Sigmoid colon (tissue), 7 donors: ENCODE results near the gene RAB15. TPM values are rescaled to one million over a fixed set of nuclear protein-coding genes. Genes with fewer than 3 reads are reported as not detected.

ENCODE experiments used
- DNase-seq: peaks from one replicate; pipeline ENCODE4 v3.0.0-alpha.2; 2019
- H3K27ac ChIP-seq, 4 donors: fragments of 200-600 bp; sonication (generic); one replicate each; pipeline ENCODE4 v1.5.1; 2016 to 2019; ENCODE audit warnings: mild to moderate bottlenecking in 1 of 4
- H3K27me3 ChIP-seq, 3 donors: fragments of 200-600 bp; sonication (generic); one replicate each; pipeline ENCODE4 v1.5.1; 2019; ENCODE audit warnings: mild to moderate bottlenecking in 1 of 3
- H3K36me3 ChIP-seq, 4 donors: fragments of 200-600 bp; sonication (generic); one replicate each; pipeline ENCODE4 v1.5.1; 2016 to 2019
- H3K4me1 ChIP-seq, 4 donors: fragments of 200-600 bp; sonication (generic); one replicate each; pipeline ENCODE4 v1.5.1; 2017 to 2019
- H3K4me3 ChIP-seq, 4 donors: fragments of 200-600 bp; sonication (generic); one replicate each; pipeline ENCODE4 v1.5.1; 2017 to 2019; ENCODE audit warnings: mild to moderate bottlenecking in 2 of 4, moderate library complexity in 1 of 4
- H3K9me3 ChIP-seq, 4 donors: fragments of 200-600 bp in 3 of 4; sonication (generic) in 3 of 4; one replicate each; pipeline versions ENCODE4 v1.5.1 to v1.6.1; 2013 to 2019
- CTCF ChIP-seq, 4 experiments: fragments of 450-650 bp in 3 of 4; fragments of 200-600 bp in 1 of 4; IDR thresholded peaks; one replicate each; pipeline ENCODE4 v1.5.1; 2016 to 2019; ENCODE audit warnings: antibody characterized with exemption in 4 of 4, mild to moderate bottlenecking in 3 of 4, moderate library complexity in 2 of 4
- EP300 ChIP-seq, 4 donors: sonication (generic); formaldehyde crosslinking; IDR thresholded peaks; one replicate each; pipeline ENCODE4 v1.6.1; 2017; ENCODE audit warnings: antibody characterized with exemption in 4 of 4
- POLR2A ChIP-seq, 2 donors: fragments of 450-650 bp; IDR thresholded peaks; one replicate each; pipeline ENCODE4 v1.6.1; 2016; ENCODE audit warnings: antibody characterized with exemption in 2 of 2, mild to moderate bottlenecking in 2 of 2, moderate library complexity in 2 of 2
- POLR2AphosphoS5 ChIP-seq, 4 donors: sonication (generic); formaldehyde crosslinking; IDR thresholded peaks; one replicate each; pipeline ENCODE4 v1.6.1; 2017; ENCODE audit warnings: antibody characterized with exemption in 4 of 4
- WGBS, 2 donors: extraction: QIAGEN DNeasy Blood & Tissue Kit; methylation state at CpG; one replicate each; pipeline ENCODE4 v1.1.7; 2013; 5-methylcytosine and 5-hydroxymethylcytosine counted together
- intact Hi-C: fragments of 100-400 bp; cut with DNase I; formaldehyde crosslinking; loops from one replicate; pipeline ENCODE4 v1.15.1; 2023
- polyA plus RNA-seq, 3 donors: library from polyadenylated mRNA; stranded (reverse); fragments of 200-250 nt; gene quantifications; one replicate each; pipeline ENCODE4 v1.2.3, GENCODE V29; 2013
- total RNA-seq, 4 donors: library from RNA; depleted of rRNA; stranded (reverse); fragments of >200 nt; gene quantifications; one replicate each; pipeline ENCODE4 v1.1.0, GENCODE V29; 2016
- donor health status: healthy with polysubstance abuse.
- donor health status: Bipolar disorder and iron deficiency.
- donor health status: healthy.

The RAB15 gene
- total and polyA plus RNA-seq, 7 donors, result 1.8 to 31.8 (median 11.6) TPM

DNA sequence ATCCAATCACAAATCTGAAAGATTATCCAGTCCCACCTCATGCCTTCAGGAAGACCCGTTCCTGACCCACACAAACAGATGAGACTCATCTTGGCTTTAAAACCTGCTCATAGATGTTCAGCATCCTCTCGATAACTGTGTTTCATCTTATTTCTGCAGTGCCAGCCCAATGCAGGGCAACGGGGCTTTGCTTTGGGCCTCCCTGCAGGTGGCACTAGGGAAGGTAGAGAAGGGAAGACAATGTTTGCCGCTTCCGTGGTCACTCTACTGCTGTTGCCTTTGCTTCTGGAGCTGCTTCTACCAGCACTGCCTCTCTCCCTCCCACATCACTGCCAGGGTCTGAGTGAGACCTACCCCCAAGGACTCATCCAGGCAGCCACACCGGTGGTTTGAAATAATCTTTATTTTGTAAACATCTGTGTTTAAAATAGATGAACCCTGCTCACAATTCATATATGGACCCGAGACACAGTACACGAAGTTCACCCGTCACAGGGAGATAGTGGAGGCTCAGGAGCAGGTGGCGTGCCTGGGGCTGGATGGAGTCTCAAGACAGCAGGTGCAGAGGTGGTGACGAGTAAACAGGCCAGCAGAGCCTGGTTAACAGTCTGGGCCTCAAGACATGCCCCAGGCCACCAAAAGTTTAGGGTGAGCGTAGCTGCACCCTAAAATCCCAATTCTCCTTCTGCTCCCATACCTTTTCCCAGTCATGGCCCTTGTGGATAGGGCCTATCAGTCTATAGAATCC is 26.5 kb downstream of the RAB15 start:
- H3K4me3 ChIP-seq, result no peak overlapping the region
- WGBS, 2 donors, result 85 to 92% methylated on average over 12 of the region's 12 CpGs
- intact Hi-C loops, result no loop called here
- H3K27ac ChIP-seq, result no peak overlapping the region
- no peaks in the 10 kb centered on the region for H3K4me1 ChIP-seq
- H3K9me3 ChIP-seq, result no peaks in the 10 kb centered on the region
- DNase-seq, result no peak
- peaks cover 0 to 41% (median 3%) of the 10 kb centered on the region in 4 donors for H3K36me3 ChIP-seq
- TF ChIP-seq CTCF (IDR thresholded peaks at IDR 0.05) (no peak), POLR2AphosphoS5 (IDR thresholded peaks at IDR 0.05) (no peak), POLR2A (IDR thresholded peaks at IDR 0.05) (no peak), EP300 (IDR thresholded peaks at IDR 0.05) (no peak)
- no peaks in the 10 kb centered on the region for H3K27me3 ChIP-seq

GRCh38 chr14:64944861-64945260 is 27.3 kb downstream of the RAB15 start:
- intact Hi-C loops, result no loop called here
- Histone ChIP-seq H3K27ac (no peak overlapping the region), H3K4me1 (no peaks in the 10 kb centered on the region), H3K36me3 (peaks cover 0 to 44% (median 4%) of the 10 kb centered on the region in 4 donors), H3K4me3 (no peak overlapping the region), H3K27me3 (no peaks in the 10 kb centered on the region), H3K9me3 (no peaks in the 10 kb centered on the region)
- 89 to 94% methylated on average over 4 of the region's 4 CpGs for WGBS, 2 donors
- TF ChIP-seq CTCF (IDR thresholded peaks at IDR 0.05), result no peak
- TF ChIP-seq EP300 (IDR thresholded peaks at IDR 0.05), result no peak
- TF ChIP-seq POLR2AphosphoS5 (IDR thresholded peaks at IDR 0.05), result no peak
- TF ChIP-seq POLR2A (IDR thresholded peaks at IDR 0.05), result no peak
- no peak for DNase-seq

DNA sequence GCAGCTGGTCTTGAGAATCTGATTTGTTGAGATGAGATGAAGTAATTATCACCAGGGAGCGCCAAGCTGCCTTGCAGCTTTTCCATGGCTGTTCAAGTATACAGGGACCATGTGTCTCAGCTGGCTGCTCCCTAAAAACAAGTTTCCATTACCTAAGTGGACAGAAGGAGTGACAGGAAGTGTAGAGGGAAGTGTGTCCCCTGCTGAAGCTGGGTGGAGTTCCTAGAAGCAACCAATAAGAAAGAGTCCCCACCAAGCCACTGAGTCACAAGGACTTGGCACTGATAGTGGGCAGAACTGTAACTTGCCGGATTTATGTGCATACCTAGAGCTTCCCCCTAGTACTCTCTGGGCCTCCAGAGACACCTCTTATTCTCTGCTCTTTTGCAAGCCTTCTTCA is 28.1 kb downstream of the RAB15 start:
- Histone ChIP-seq H3K4me3 (no peak overlapping the region), H3K4me1 (no peaks in the 10 kb centered on the region), H3K36me3 (peaks cover 0 to 44% (median 4%) of the 10 kb centered on the region in 4 donors), H3K9me3 (no peaks in the 10 kb centered on the region), H3K27ac (no peak overlapping the region), H3K27me3 (no peaks in the 10 kb centered on the region)
- DNase-seq, result no peak
- 84% methylated on average over 2 of the region's 2 CpGs for WGBS, 2 donors
- TF ChIP-seq CTCF (IDR thresholded peaks at IDR 0.05), result no peak
- TF ChIP-seq POLR2A (IDR thresholded peaks at IDR 0.05), result no peak
- TF ChIP-seq EP300 (IDR thresholded peaks at IDR 0.05), result no peak
- no peak for TF ChIP-seq POLR2AphosphoS5 (IDR thresholded peaks at IDR 0.05)
- intact Hi-C loops, result no loop called here

DNA sequence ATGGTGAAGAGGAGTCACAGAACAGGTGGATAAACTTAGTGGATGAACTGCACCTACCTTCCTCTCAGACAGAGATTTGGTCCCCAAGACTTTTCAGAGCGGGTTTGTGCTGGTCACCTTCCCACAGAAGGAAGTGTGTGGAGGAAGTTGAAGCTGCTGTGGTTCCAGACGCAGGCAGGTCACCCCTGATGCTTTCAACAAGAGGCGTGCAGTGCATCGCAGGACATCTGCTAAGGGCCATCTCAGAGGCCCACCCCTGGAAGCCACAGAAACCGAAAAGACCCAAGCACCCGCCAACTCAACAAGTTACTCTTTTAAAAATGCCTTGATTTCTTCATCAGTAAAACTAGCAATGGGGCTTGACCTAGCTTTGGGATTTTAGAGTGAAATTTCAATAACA is 28.6 kb downstream of the RAB15 start:
- H3K27ac ChIP-seq, result no peak overlapping the region
- no peak for TF ChIP-seq POLR2A (IDR thresholded peaks at IDR 0.05)
- no peak for TF ChIP-seq EP300 (IDR thresholded peaks at IDR 0.05)
- TF ChIP-seq CTCF (IDR thresholded peaks at IDR 0.05), result no peak
- no peak for TF ChIP-seq POLR2AphosphoS5 (IDR thresholded peaks at IDR 0.05)
- DNase-seq, result no peak
- WGBS, 2 donors, result 52 to 85% methylated on average over 6 of the region's 6 CpGs
- no peaks in the 10 kb centered on the region for H3K4me1 ChIP-seq
- H3K27me3 ChIP-seq, result no peaks in the 10 kb centered on the region
- intact Hi-C loops, result no loop called here
- H3K36me3 ChIP-seq, result peaks cover 0 to 44% (median 4%) of the 10 kb centered on the region in 4 donors
- no peak overlapping the region for H3K4me3 ChIP-seq
- no peaks in the 10 kb centered on the region for H3K9me3 ChIP-seq
